GM19240 (cell line): ENCODE results near the gene KDM4B.

Experiments used
- DNase-seq: peaks from one replicate; pipeline ENCODE4 v3.0.0; 2011; ENCODE audit warnings: low spot score; ENCODE audit not compliant: insufficient read length

Gene KDM4B

DNA sequence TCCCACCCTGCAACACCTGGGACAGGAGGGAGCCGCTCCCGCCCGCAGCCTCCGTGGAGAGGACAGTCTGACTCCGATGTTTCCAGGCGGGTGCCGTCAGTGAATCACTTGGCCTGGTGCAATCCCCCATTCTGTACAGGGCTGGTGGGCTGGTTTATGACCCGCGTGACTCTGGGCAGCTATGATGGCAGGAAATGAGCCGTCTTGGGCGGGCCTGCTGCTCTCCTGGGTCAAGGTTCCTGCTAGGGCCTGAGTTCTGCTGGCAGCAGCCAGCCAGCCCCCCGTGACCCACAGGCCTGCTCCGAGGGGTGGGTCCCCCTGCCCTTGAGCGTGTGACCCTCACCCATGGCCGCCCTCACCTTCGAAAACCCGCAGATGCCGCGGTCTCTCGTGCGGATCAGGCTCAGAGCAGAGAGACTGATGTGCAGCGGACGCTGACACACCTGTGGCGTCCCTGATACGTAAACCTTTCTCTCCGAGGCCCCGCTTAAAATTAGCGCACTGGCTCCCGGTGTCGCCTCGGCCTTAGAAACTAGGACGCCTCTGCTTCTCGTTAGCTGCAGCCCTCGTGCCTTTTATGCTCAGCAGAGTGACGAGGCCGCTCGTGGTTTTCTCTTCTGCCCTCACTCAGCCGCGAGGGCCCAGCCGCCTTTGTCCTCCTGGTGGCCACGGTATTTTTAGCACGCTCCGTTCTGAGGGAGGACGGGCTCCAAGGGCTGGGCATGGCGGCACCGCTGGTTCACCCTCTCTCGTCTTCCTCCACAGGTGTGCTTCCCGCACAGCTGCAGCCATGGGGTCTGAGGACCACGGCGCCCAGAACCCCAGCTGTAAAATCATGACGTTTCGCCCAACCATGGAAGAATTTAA, 63.4 kb downstream of the KDM4B start:
- DNase-seq, result no peak

DNA sequence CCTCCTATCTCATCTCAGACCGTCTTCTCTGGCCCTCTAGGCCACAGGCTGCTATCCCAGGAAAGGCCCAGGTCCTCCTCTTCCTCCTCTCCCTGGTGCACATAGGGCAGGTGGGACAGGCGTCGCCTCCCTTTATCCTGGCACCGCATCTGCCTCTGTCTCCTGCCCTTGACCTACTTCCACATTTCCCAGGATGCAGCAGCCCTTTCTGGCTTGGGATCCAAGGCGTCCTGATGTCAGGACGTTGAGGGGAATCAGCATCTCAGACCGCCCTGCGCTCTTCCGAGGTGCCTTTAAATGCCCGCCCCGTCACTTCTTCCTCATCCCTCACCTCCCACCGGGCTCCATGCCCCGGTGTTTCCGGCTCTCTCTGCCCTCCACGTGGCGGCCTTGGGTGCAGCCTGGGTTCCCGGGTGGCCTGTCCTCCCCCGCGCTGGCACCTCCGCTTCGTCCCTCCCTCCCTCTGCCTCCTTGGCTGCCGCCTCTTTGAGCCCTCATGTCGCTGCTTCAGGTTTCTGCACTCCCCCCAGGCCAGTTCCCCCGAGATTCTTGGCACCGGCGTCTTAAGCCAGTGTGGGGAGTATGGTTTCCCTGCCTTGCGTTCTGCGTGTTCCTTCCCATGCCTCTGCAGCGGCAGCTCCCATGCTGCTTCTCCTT, 66.3 kb downstream of the KDM4B start:
- DNase-seq, result no peak

DNA sequence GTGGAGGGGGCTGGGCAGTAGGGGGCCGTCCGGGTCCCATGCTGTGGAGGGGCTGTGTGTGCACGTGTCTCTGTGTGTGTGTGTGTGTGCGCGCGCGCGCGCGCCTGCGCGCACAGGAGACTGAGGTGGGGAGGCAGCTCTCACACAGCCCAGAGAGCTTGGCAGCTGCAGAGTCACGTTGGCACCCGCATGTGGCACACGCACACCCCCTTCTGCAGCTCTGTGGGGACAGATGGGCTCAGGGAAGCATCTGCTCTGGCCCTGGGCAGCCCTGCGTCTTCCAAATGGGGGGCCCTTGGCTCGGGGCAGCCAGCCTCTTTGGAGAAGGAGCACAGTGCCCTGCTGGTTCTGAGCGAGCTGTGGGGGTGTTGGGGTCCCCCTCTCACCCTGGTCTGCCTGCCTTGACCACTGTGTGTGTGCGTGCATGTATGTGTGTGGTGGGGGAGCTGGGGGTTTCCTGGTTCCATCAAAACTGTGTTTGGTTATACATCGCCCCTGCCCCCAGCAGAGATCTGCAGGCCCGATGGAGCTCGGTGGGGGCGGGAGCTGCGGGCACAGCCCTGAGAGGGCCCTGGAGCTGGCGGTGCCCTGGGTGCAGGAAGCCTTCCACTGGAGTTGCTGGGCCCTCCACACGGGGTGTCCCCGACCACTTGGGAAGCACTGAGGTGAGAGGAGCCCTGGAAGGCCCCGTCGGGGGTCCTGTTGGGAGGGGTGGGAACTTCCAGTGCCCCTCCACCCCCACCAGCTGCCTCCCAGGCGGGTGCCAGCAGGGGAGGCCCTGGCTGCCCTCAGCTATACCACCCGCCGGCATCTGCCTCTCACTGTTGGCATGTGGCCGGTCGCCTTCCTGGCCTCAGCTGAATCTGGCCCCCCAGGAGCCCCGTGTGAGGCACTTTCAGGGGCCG, 67.1 kb downstream of the KDM4B start:
- no peak for DNase-seq

DNA sequence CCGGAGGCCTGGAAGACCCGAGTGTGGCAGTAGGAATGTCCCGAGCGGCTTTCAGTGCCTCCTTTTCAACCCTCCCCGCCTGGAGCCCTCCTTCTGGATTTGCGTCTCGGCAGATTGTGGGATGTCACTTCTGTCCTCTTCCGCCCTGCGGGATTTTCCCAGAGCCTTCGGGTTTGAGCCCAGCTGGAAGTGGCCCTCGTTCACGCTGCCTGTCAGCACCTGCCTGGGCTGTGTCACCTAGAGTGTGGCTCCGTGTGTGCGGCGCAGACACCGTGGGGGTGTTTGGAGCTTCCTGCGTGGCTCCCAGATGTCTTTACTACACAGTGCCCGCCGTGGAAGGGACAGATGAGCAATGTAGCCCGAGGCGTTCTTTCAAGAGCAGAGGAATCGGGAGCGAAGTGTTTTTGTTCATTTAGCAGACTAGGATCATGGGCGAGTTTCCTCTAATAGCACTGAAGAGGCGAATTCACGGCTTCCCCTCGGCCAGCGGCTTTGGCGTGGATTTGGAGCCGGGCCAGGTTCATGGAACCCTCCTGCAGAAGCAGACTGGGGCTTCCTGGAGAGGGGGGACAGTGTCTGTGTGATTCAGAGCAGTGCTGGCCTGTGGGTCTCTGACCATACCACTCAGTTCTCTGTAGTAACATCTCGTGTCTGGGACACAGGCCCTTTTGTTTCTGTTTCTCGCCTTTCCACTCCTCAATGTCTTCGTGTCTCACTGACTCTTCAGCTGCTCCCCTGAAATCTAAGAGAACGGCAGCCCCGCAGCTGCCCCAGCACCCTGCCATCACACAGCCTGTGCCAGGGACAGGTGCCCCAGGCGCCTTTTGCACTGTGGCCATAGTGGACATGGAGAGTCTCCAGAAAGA, 68.0 kb downstream of the KDM4B start:
- no peak for DNase-seq

DNA sequence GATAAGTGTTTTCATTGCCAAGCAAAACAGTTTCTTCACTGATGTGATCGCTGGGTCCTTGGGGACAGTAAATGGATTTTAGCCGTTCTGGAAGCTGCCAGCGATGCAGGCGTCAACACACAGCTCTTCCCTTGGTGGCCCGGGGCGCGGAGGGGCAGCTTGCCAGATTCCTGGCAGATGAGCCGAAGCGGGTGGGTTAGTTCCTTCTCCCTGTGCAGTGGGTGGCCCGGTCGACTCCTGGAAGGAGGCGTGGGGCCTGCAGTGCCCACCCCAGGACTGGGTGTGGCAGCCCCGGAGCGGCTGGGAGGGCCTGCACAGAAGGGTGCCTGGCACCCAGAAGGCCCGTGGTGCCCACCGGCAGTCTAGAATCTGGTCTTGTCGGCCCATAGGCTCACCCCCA, 69.0 kb downstream of the KDM4B start:
- no peak for DNase-seq

DNA sequence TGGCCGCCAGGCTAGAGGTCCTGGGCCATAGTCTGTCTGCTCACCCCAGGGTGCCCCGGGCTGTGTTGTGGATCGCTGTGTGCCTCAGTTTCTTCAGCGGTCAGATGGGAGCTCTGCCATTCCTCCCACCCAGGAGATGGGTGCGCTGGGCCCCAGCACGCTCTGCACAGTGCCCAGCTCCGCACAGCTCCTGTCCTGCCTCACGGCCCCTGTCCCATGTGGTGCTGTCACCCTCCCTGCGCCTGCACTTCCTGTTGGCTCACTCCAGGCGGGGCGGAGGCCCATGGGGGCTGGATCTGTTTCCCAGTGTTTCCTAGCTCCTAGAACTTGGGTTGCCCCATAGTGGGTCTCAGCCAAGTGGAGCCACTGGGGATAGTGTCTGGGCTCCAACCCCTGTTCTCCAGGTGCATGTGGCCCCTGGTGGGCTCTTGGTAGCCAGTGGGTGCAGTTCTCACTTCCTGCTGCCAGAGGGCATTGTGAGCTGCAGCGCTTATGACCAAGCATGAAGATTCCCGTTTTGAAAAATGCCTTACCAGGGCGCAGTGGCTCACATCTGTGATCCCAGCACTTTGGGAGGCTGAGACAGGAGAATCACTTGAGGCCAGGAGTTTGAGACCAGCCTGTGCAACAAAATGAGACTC, 69.8 kb downstream of the KDM4B start:
- no peak for DNase-seq

DNA sequence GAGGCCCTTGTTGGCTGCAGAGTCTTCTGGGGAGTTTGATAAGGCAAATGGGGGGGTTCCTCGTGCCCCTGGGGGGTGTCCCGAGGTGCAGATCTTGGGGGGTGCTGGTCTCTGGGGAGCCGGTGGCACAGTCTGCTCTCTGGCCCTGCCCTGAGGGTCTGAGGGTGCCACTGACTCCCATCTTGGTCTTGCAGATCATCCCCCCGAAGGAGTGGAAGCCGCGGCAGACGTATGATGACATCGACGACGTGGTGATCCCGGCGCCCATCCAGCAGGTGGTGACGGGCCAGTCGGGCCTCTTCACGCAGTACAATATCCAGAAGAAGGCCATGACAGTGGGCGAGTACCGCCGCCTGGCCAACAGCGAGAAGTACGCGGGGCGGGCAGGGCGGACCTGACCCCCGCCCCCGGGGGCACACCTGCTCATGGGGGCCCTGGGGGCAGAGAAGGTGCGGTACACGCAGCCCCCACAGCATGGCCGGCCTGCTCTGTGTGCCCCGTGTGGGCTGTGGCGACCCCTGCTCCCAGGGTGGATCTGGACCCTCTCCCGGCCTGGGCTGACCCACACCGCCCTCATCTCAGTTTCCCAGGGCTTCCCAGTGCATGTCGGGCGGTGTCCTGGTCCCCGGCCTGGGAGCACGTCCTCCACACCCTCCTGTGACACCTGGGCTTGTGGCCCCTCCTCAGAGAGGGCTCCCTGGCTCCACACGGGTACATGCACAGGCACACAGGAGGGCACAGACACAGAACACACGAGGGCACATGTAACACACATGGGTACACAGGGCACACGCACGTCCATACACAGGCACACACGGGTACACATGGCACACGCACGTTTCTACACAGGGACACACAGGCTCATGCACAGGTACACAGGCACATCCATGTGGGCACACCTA, 71.0 kb downstream of the KDM4B start:
- no peak for DNase-seq

DNA sequence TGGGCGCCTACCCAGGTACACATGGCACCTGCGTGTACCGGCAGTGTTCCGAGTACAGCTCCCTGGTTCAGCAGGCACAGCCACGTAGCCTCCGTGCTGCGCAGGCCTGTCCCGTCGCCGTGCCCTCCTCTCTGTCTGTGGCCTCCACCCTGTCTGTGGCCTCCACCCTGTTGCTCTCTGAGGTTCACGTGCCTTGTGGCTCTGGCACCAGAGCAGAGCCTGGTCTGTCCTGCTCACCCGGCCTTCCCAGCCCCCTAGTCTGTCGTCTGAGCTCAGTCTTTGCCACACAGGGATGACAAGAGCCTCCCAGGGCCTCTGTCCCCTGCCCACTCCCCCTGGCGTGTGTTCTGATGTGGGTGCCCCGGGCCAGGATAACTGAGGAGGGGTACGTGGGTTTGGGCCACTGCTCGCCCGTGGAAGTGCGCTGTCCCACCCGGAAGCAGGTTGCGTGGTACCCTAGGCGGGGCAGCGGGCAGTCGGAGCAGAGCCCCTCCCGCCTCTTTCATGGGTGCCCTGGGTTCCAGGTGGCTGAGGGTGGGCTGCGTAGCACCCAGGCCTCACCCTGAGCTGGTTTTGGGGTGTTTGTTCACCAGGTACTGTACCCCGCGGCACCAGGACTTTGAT, 71.7 kb downstream of the KDM4B start:
- DNase-seq, result no peak

DNA sequence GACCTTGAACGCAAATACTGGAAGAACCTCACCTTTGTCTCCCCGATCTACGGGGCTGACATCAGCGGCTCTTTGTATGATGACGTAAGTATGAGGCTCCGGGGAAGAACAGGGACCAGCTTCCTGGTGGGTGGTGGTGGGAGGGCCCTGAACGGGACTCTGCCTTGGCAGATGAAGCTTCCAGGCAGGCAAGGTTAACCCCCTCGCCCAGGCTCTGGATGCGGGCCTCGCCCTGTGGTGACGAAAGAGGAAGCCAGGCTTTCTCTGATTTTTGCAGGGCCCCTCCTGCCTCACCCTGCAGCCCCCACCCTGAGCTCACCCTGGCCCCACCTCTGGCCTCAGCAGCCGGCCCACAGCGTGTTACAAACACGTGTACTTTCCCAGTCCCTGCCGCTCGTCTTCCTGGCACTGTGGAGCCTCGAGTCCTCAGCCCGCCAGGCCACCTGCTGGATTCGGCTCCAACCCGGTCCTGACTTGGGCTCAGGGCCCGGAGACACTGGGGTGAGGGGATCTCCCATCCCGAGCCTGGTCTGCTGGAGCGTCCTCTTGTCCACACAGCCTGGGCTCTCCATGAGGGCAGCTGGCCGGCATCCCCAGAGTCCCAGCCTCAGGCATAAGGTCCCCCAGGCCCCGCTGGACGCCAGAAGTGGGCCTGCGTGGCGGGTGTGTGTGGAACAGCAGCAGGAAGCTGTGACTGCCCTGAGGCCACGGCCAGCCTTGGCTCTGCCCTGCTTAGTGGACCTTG, 72.4 kb downstream of the KDM4B start:
- DNase-seq, result no peak

DNA sequence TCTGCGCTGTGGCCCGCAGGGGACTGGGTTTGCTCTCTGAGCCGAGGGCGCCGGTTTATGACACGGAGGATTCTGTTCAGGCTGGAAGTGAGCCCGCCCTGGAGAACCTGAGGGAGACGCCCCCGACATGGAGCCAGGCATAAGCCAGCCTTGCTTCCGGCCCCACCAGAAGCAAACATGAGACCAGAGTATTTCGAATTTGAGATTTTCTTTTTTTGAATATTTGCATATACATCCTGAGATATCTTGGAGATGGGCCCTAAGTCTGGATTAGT, 72.9 kb downstream of the KDM4B start:
- DNase-seq, result no peak

DNA sequence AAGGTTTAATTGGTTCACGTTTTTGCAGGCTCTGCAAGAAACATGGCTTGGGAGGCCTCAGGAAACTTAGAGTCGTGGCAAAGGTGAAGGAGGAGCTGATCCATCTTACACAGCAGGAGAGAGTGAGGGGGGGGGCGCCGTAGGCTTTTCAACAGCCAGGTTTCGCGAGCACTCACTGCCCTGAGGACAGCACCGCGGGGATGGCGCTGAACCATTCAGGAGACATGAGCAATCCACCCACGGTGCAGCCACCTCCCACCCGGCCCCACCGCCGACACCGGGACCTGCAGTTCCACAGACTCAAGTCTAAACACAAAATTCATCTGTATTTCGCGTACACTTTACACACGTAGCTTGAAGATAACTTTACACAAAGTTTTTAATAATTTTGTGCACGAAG, 73.6 kb downstream of the KDM4B start:
- no peak for DNase-seq

DNA sequence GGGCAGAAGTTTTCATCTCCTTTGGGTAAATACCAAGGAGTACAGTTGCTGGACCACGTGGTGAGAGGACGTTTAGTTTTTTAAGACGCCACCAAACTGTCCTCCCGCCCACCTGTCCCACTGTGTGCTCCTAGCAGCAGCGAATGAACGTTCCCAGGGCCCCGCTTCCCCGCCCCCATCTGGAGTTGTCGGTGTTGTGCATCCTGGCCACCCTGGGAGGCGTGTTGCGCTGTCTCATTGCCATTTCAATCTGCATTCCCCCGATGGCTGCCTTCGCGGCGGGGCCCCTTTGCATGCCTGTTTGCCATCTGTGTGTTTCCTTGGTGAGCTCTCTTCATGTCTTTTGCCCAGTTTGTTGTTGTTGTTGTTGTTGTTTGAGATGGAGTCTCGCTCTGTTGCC, 76.1 kb downstream of the KDM4B start:
- no peak for DNase-seq

DNA sequence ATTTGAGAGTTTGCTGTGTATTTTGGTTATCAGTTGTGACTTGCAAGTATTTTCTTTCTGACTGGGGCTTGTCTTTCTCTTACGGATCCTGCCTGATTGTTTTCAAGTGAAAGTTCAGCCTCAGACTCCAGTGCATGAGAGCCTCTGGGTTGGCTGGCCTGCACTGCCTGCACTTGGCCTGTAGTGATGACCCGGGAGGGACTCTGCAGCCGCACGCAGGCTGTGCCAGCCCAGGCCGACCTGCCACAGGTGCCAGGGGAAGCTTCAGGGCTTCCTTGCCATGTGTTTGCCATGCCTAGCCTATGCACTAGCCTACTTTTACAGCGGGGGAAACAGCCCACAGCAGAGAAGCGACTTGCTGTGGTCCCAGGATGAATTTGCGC, 77.0 kb downstream of the KDM4B start:
- DNase-seq, result no peak

DNA sequence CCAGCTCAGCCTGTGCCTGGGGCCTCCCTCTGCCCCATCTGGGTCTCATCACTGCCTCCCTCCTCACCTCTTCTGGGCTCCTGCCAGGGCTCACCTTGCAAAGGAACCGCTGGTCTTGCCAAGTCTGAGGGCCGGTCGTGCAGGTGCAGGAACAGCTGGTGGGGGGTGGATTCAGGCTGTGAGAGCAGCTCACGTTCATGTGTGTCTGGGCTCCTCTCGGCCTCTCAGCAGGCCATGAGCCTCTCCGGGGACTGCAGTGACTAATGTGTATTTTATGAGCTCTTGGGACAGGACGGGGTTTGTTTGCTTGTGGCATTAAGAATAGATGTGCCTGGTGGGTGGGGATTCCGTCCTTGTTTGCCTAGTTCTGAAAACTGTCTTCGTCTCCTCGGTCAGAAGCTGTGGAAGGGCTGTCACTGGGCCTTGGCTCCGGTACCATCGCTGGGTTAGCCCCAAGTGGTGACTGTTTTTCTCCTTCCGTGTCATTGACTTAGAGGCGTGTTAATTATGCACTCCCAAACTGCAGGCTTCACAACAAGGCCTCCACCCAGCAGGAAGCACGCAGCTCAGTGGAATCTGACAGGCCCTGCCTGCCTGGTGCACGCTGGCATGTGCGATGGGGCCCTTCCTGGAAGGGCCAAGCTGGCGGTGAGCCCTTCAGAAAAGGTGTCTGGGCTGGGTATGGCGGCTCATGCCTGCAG, 77.6 kb downstream of the KDM4B start:
- no peak for DNase-seq

DNA sequence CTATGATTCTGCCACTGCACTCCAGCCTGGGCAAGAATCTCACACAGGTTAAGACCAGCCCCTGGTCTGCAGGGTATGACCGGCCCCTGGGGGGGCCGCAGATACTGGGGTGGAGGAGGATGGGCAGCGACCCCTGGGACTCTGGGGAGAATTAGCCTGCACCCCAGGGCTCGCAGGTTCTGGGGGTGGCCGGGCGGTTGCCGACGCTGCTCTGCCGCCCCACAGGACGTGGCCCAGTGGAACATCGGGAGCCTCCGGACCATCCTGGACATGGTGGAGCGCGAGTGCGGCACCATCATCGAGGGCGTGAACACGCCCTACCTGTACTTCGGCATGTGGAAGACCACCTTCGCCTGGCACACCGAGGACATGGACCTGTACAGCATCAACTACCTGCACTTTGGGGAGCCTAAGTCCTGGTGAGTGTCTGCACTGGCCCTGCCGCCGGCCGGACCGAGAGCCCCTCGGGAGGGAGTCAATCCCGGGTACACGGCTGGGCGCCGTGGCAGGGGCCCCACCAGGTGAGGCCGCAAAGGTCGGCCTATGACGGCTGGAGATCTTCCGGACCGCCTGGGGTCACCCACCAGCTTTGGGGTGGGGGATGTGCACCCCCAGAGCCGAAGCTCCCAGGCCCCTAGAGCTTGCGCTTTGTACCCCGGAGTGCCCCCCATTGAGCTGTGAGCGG, 78.5 kb downstream of the KDM4B start:
- no peak for DNase-seq

DNA sequence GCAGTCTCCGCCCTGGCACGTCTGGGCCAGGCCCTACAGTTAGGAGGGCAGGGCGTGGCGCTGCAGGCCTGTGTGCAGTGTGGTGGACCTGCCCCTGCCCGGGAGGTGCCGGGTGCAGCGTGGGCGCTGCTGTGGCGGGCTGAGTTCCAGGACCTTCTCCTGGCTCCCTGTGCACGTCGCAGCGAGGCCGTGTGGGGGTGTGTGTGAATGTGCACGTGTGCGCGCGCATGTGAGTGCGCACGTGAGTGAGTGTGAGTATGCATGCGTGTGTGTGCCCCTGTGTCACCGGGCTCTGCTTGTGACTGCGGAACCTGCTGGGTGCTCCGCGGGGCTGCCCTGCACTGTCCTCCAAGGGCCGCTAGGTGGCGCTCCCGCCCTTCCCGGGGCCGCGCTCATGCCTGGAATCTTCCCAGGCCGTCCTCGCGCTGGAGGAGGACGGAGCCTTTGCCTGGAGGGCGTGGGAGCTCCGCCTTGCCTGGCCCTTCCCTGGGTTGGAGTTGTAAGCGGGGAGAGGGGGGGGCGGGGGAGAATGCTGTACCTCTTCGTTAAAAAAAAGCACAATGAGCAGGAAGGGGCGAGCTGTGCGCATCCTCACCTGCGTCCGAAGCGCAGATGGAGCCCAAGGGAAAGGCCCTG, 79.3 kb downstream of the KDM4B start:
- peak; percentile 79 for DNase-seq
